IPS-18c (cell line): ENCODE measurements around the gene SNAI3.

Experiments used
- H3K4me3 ChIP-seq: 2 replicates; pipeline ENCODE4 v1.7.0; 2013; ENCODE audit warnings: low read depth, mild to moderate bottlenecking, low read length, moderate library complexity; ENCODE audit not compliant: insufficient read depth
- H3K9me3 ChIP-seq: one replicate; pipeline ENCODE4 v1.6.1; 2013; ENCODE audit warnings: mild to moderate bottlenecking, low read length, moderate library complexity; ENCODE audit not compliant: control insufficient read depth, insufficient read depth

The SNAI3 gene

GRCh38 chr16:88711750-88712340, 25.5 kb upstream of the SNAI3 start:
- Histone ChIP-seq H3K9me3 (no peaks in the 10 kb centered on the region), H3K4me3 (no peak overlapping the region)

GRCh38 chr16:88710556-88710955, 24.2 kb upstream of the SNAI3 start:
- no peaks in the 10 kb centered on the region for H3K9me3 ChIP-seq
- H3K4me3 ChIP-seq: no peak overlapping the region

DNA sequence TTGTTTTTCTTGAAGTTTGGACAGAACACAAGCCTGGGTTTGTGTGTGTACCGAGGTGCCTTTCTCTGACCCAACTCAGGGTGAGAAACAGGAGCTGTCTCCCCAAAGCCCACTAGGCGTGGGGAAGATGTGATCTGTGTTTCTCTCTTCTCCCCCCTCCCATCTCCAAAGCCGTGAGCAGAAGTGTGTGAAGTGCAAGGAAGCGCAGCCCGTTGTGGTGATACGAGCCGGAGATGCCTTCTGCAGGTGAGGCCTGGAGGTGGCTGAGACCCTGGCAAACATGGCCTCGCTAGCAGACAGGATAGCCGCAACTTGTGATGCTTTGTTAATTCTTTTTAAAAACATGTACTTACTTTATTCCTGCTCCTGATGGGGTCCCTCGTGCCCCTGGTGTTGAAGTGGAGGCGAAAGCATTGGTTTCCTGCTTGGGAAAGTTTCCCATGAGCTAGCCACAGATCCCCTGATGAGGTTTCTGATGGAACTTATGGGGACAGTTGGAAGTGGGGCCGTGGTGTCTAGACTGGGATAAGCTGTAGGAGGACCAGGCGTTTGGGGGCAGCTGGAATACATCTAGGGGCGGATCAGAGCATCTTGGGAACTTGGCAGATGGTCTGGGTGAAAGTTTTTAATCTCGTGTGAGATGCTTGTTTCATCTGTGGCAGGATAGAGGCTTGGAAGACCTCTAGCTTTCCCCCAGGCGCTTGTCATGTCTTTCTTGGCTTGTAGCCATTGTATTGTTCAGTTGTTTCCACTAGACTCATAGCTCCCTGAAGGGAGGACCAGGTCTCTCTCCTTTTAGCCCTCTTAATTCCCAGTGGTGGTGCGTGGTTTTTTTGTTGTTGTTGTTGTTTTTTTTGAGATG, 20.9 kb upstream of the SNAI3 start:
- Histone ChIP-seq H3K9me3 (no peaks in the 10 kb centered on the region), H3K4me3 (peak overlapping the region; percentile 96)

- Histone ChIP-seq H3K9me3 (no peaks in the 10 kb centered on the region), H3K4me3 (peak within 1 kb of the TSS; percentile 96)
These were observed 20.1 kb upstream of the SNAI3 start, which contains the start of the genes CTU2 and RNF166 for GRCh38 chr16:88706229-88706964. CTU2 (plus strand) TSS chr16:88706503; CDS start chr16:88706531, 28 bp downstream. RNF166 (minus strand) TSS chr16:88706408; CDS start chr16:88706325, 83 bp downstream.

DNA sequence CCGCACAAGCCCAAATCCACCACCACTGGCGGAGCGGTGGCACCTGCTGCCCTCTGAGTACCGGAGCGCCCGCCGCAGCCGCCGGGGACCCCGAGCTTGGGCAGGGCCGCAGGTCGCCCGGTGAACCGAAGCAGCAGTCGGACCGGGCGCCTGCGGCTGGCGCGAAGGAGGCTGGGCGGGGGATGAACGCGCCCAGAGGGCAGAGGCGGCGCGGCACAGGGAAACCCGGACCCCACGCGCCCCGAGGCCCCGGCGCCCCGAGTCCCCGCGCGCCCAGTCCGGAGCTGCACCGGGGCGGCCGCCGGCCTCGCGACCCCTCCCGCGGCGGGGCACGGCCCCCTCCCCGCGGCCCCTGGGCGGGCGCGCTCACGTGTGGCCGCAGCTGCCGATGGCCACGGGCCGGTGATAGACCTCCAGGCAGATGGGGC, 19.5 kb upstream of the SNAI3 start:
- peak overlapping the region; percentile 96 for H3K4me3 ChIP-seq
- no peaks in the 10 kb centered on the region for H3K9me3 ChIP-seq

DNA sequence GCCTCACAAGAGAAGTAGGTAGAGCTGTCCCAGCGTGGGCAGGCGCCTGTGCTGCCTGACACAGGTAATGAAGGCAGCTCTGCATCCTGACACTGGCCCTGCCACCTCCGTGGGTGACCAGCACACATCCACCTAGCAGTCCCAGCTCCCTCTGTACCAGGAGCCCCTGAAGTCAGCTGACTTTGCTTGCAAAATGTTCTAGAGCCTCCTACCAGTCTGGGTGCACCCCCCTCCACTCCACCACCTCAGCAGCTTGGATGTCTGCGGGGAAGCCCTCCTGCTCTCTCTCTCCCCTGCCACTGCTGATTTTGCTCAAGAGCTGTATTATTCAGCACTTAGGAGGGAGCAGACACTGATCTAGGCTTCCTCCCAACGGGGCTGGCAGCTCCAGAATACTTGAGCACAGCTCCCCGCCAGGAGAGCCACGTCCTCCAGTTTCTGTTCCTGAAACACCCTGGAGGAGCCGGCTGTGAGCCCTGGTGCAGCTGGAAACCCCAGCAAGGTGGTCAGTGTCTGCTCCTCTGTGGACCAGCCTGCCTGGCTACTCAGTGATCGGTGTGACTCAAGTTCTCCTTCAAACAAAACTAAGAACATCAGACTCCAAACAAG, 18.9 kb upstream of the SNAI3 start:
- Histone ChIP-seq H3K4me3 (peak overlapping the region; percentile 96), H3K9me3 (no peaks in the 10 kb centered on the region)

DNA sequence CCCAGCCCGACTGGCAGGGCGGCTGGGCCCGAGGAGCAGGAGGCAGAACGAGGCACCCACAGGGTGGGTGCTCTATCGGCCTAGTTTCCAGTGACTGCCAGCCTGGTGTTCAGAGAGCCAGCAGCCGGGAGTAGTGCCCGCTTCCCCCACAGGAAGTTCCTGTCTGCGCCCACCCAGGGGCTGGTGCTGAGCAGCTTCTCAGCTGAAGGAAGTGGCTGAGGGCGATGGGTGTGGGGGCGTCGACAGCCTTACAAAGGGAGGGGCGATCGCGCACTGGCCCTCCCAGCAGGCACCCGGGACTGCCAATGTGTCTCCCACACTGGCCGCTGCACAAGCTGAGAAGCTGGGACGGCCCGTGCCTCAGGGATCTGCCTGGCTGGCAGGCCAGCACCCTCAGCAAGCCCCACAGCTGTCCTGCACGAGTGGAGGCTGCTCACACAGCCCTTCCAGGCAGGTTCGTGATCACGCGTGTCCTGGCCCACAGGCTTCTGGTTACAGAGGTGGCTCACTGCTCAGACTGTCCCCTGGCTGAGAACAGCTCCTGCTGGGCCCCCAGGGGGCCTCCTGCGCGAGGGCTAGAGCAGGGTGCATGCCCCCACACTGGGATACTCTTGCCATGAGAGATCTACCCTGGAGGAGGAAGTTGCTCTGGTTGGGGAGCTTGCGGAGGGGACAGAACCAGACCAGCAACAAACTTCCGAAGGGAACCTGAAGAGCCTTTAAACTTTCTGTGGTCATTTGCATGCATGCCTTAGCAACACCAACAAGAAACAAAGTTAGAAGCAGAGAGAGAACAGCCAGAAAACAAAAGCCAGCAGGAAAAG, 17.4 kb upstream of the SNAI3 start:
- no peaks in the 10 kb centered on the region for H3K9me3 ChIP-seq
- H3K4me3 ChIP-seq: no peak overlapping the region

DNA sequence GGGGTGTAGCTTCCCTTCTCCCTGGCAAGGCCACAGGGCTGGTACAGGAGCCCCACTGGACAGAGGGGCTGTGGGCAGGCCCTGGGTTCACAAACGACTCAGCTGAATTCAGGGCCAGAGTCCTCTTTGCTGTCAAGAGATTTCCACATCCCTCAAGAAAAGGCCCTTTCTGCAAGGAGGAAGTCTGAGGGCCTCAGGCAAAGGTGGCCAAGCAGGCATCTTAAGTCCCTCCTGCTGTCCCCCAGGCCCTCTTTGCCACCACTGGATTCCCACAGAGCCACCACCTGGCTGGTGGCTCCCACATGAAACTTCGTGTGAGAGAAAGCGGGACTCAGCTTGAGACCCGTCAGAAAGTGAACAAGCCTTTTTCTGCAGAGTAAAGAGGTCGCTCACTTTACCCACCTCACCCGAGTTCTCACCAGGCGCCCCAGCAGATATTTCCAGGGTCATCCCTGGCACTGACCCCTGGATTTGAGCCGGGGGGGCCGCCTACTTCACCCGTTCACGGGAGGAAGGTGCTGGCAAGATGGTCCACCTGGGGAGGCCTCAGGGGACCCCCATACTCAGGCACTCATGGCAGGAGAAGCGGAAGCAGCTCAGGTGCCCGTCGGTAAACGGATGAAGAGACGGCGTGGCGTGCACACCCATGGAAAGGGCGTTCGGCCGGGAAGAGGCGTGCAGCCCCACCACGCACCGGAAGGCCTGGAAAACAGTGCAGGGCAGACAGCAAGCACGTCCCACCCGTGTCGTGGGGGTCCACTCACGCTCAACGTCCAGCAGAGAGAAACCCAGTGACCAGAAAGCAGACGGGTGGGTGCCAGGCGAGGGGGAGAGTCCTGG, 16.3 kb upstream of the SNAI3 start:
- Histone ChIP-seq H3K9me3 (no peaks in the 10 kb centered on the region), H3K4me3 (no peak overlapping the region)

- Histone ChIP-seq H3K4me3 (no peak overlapping the region), H3K9me3 (no peaks in the 10 kb centered on the region)
These were observed 15.5 kb upstream of the SNAI3 start for GRCh38 chr16:88701581-88702370.

GRCh38 chr16:88700636-88701482, 14.6 kb upstream of the SNAI3 start:
- Histone ChIP-seq H3K9me3 (no peaks in the 10 kb centered on the region), H3K4me3 (no peak overlapping the region)

DNA sequence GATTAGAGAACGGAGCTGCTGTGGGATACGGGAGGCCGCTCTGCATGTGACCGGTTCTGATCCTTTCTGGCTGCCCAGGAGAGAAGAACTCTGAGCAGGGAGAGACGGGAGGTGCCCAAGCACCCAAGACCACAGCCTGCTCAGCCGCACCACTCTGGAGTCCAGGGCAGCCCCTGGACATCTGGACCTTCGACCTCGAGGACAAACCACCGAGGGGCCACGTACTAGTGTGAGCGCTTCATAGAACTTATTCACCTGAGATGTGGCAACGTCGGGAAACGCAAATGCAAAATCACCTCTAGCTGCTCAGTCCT, 14.0 kb upstream of the SNAI3 start:
- H3K4me3 ChIP-seq: no peak overlapping the region

DNA sequence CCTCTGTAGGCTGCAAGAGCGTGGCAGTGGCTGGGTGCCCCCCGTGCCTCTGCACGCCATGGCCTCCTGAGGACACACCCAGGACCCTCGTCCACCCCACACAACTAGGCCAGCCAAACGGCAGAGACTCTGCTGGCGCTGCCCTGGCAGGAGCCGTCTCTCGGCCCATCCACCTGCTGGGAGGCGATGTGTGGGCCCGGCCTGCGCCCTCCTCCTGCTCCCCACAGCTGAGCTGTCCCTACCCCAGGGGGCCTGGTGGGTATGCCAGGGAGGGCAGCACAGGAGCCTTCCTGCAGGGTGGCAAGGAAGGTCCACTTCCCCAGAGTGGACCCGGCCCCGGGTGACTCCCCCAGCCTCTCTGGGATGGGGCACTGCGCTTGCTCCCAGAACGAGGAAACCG, 12.9 kb upstream of the SNAI3 start:
- Histone ChIP-seq H3K4me3 (no peak overlapping the region), H3K9me3 (no peaks in the 10 kb centered on the region)

More for the DNA sequence above, 14.0 kb upstream of the SNAI3 start:
- no peaks in the 10 kb centered on the region for H3K9me3 ChIP-seq

GRCh38 chr16:88698646-88699045, 12.3 kb upstream of the SNAI3 start:
- Histone ChIP-seq H3K9me3 (no peaks in the 10 kb centered on the region), H3K4me3 (no peak overlapping the region)

- Histone ChIP-seq H3K9me3 (no peaks in the 10 kb centered on the region), H3K4me3 (no peak overlapping the region)
These were observed 11.7 kb upstream of the SNAI3 start for GRCh38 chr16:88697831-88698615.
